KG1 (cell line): ENCODE results near the gene TMEM138.

Experiments used
- DNase-seq: peaks from one replicate; lab custom pipeline; 2025; lab: John Stamatoyannopoulos, UW

The TMEM138 gene

GRCh38 chr11:61342207-61342803, 19.9 kb upstream of the TMEM138 start:
- no peak for DNase-seq

GRCh38 chr11:61343792-61344745, 18.1 kb upstream of the TMEM138 start:
- no peak for DNase-seq

GRCh38 chr11:61345170-61345610, 17.0 kb upstream of the TMEM138 start:
- no peak for DNase-seq

GRCh38 chr11:61345954-61346843, 16.0 kb upstream of the TMEM138 start:
- DNase-seq: no peak

- DNase-seq: no peak
Observed at GRCh38 chr11:61347916-61348461, 14.2 kb upstream of the TMEM138 start.

GRCh38 chr11:61349189-61349751, 12.9 kb upstream of the TMEM138 start:
- DNase-seq: no peak

- DNase-seq: no peak
Observed at GRCh38 chr11:61349916-61350315, 12.3 kb upstream of the TMEM138 start.

- DNase-seq: no peak
Observed at GRCh38 chr11:61350336-61350735, 11.8 kb upstream of the TMEM138 start.

- DNase-seq: no peak
Observed at GRCh38 chr11:61350803-61351202, 11.4 kb upstream of the TMEM138 start.

- DNase-seq: no peak
Observed at GRCh38 chr11:61352038-61352437, 10.1 kb upstream of the TMEM138 start.

GRCh38 chr11:61353131-61354067, 8.8 kb upstream of the TMEM138 start:
- no peak for DNase-seq

- no peak for DNase-seq
Observed at GRCh38 chr11:61354208-61354607, 8.0 kb upstream of the TMEM138 start.

- DNase-seq: no peak
Observed at GRCh38 chr11:61356706-61357105, 5.5 kb upstream of the TMEM138 start.

- DNase-seq: no peak
Observed at GRCh38 chr11:61357233-61357893, 4.8 kb upstream of the TMEM138 start.

- DNase-seq: no peak
Observed at GRCh38 chr11:61357894-61358239, 4.3 kb upstream of the TMEM138 start.

- DNase-seq: no peak
Observed at GRCh38 chr11:61358566-61358965, 3.6 kb upstream of the TMEM138 start.

GRCh38 chr11:61359516-61359915, 2.7 kb upstream of the TMEM138 start:
- DNase-seq: no peak

- DNase-seq: no peak
Observed at GRCh38 chr11:61361237-61361740, 885 bp upstream of the TMEM138 start.

GRCh38 chr11:61362542-61362875, 335 bp downstream of the TMEM138 start:
- DNase-seq: no peak
